HepG2 (cell line): ENCODE measurements around the gene RACGAP1. TPM values are rescaled to one million over a fixed set of nuclear protein-coding genes. Genes with fewer than 3 reads are reported as not detected.

ENCODE experiments used
- ETV6 ChIP-seq: sonication (generic); formaldehyde crosslinking; conservative IDR thresholded peaks from 2 replicates; pipeline ENCODE4 v1.4.0; 2020; ENCODE audit warnings: missing genetic modification reagents
- FOSL1 ChIP-seq: sonication (generic); formaldehyde crosslinking; IDR thresholded peaks from 2 replicates; pipeline ENCODE4 v1.9.0; 2021; ENCODE audit warnings: missing genetic modification reagents, borderline replicate concordance
- GZF1 ChIP-seq: sonication (generic); formaldehyde crosslinking; IDR thresholded peaks from 2 replicates; pipeline ENCODE4 v1.5.1; 2020; ENCODE audit warnings: mild to moderate bottlenecking, missing genetic modification reagents
- HDAC2 ChIP-seq: sonication (generic); formaldehyde crosslinking; IDR thresholded peaks from 2 replicates; pipeline ENCODE4 v1.4.0; 2020; ENCODE audit warnings: missing genetic modification reagents
- ISX ChIP-seq: sonication (generic); formaldehyde crosslinking; conservative IDR thresholded peaks from 2 replicates; pipeline ENCODE4 v1.5.0; 2020; ENCODE audit warnings: missing genetic modification reagents
- JARID2 ChIP-seq: sonication (generic); formaldehyde crosslinking; IDR thresholded peaks from 2 replicates; pipeline ENCODE4 v1.8.1; 2023; ENCODE audit warnings: missing genetic modification reagents, inconsistent platforms; ENCODE audit not compliant: insufficient replicate concordance
- KAT8 ChIP-seq: IDR thresholded peaks from 2 replicates; pipeline ENCODE4 v1.6.1; 2016; ENCODE audit warnings: missing genetic modification reagents, missing compliant biosample characterization
- KLF12 ChIP-seq: sonication (generic); formaldehyde crosslinking; IDR thresholded peaks from 2 replicates; pipeline ENCODE4 v1.4.0; 2020; ENCODE audit warnings: missing genetic modification reagents, borderline replicate concordance
- KMT2B ChIP-seq: IDR thresholded peaks from 2 replicates; pipeline ENCODE4 v1.6.1; 2016; ENCODE audit warnings: missing genetic modification reagents, missing compliant biosample characterization
- RCOR2 ChIP-seq: IDR thresholded peaks from 2 replicates; pipeline ENCODE4 v1.6.1; 2016; ENCODE audit warnings: missing biosample characterization, missing genetic modification reagents
- REL ChIP-seq: sonication (generic); formaldehyde crosslinking; conservative IDR thresholded peaks from 2 replicates; pipeline ENCODE4 v1.8.0; 2022; ENCODE audit warnings: mild to moderate bottlenecking, missing genetic modification reagents, moderate library complexity
- SPEN ChIP-seq: sonication (generic); formaldehyde crosslinking; IDR thresholded peaks from 2 replicates; pipeline ENCODE4 v1.5.1; 2020; ENCODE audit warnings: low read depth, mild to moderate bottlenecking, missing genetic modification reagents
- SRY ChIP-seq: sonication (generic); formaldehyde crosslinking; IDR thresholded peaks from 2 replicates; pipeline ENCODE4 v1.8.0; 2022; ENCODE audit warnings: mild to moderate bottlenecking, missing genetic modification reagents
- STAT6 ChIP-seq: sonication (generic); formaldehyde crosslinking; IDR thresholded peaks from 2 replicates; pipeline ENCODE4 v1.4.0; 2020; ENCODE audit warnings: missing genetic modification reagents, mild to moderate bottlenecking, borderline replicate concordance
- ZMYM3 ChIP-seq: sonication (generic); formaldehyde crosslinking; IDR thresholded peaks from 2 replicates; pipeline ENCODE4 v1.5.1; 2020; ENCODE audit warnings: mild to moderate bottlenecking, missing genetic modification reagents
- ZNF235 ChIP-seq: sonication (generic); formaldehyde crosslinking; IDR thresholded peaks from 2 replicates; pipeline ENCODE4 v1.8.1; 2023; ENCODE audit warnings: mild to moderate bottlenecking, missing genetic modification reagents, borderline replicate concordance
- polyA plus RNA-seq, 8 experiments: library from polyadenylated mRNA; depleted of rRNA in 3 of 8; stranded (reverse) in 7 of 8; unstranded in 1 of 8; fragments of >200 nt; fragmentation: Illumina TruSeq in 4 of 8; extraction: Trizol in 4 of 8; gene quantifications; 2 replicates each; pipeline versions ENCODE4 v1.2.1 to v1.2.3, GENCODE V29; 2011 to 2016; ENCODE audit warnings: low read depth in 4 of 8, missing spikeins in 1 of 8, mixed read lengths in 1 of 8; ENCODE audit not compliant: insufficient read depth in 1 of 8
- total RNA-seq, 5 experiments: library from RNA; depleted of rRNA; stranded (reverse); fragments of >200 nt; fragmentation: Illumina TruSeq; extraction: Trizol; gene quantifications; 2 replicates each; pipeline ENCODE4 v1.2.3, GENCODE V29; 2016; ENCODE audit warnings: low read depth in 1 of 5
- TF ChIP-seq, protein P1 (sequence below): sonication (generic); formaldehyde crosslinking; IDR thresholded peaks from 2 replicates; pipeline ENCODE4 v1.5.1; 2020; ENCODE audit warnings: missing genetic modification reagents, mild to moderate bottlenecking, borderline replicate concordance
- TF ChIP-seq, protein P2 (sequence below): sonication (generic); formaldehyde crosslinking; IDR thresholded peaks from 2 replicates; pipeline ENCODE4 v1.5.0; 2020; ENCODE audit warnings: mild to moderate bottlenecking, low read depth, missing genetic modification reagents, borderline replicate concordance
- TF ChIP-seq, protein P3 (sequence below): sonication (generic); formaldehyde crosslinking; IDR thresholded peaks from 2 replicates; pipeline ENCODE4 v1.4.0; 2020; ENCODE audit warnings: missing genetic modification reagents, low read depth, mild to moderate bottlenecking, borderline replicate concordance
- TF ChIP-seq, protein P4 (sequence below): IDR thresholded peaks from 2 replicates; pipeline ENCODE4 v1.6.1; 2016; ENCODE audit warnings: missing biosample characterization, missing genetic modification reagents, low read depth
- TF ChIP-seq, protein P5 (sequence below): sonication (generic); formaldehyde crosslinking; IDR thresholded peaks from 2 replicates; pipeline ENCODE4 v1.4.0; 2020; ENCODE audit warnings: missing genetic modification reagents

Gene RACGAP1
- total and polyA plus RNA-seq, 2 of the 13 experiments (the other 11 are each of a cell fraction or from before 2014, with no cell fraction given) = 16.7 to 57.9 TPM

- TF ChIP-seq SRY (CRISPR knock-in tag) (no peak), KMT2B (CRISPR knock-in tag) (no peak), ETV6 (no peak), HDAC2 (CRISPR knock-in tag) (no peak), RCOR2 (CRISPR knock-in tag) (no peak), ZMYM3 (CRISPR knock-in tag) (no peak), REL (CRISPR knock-in tag) (no peak), FOSL1 (CRISPR knock-in tag) (no peak), KLF12 (CRISPR knock-in tag) (no peak), KAT8 (CRISPR knock-in tag) (peak; percentile 49; the same call in 1 of the 2 replicates), ZNF235 (CRISPR knock-in tag) (no peak), SPEN (CRISPR knock-in tag) (no peak), STAT6 (CRISPR knock-in tag) (no peak), ISX (no peak), JARID2 (no peak), GZF1 (CRISPR knock-in tag) (no peak)
- TF ChIP-seq, protein P1, sequence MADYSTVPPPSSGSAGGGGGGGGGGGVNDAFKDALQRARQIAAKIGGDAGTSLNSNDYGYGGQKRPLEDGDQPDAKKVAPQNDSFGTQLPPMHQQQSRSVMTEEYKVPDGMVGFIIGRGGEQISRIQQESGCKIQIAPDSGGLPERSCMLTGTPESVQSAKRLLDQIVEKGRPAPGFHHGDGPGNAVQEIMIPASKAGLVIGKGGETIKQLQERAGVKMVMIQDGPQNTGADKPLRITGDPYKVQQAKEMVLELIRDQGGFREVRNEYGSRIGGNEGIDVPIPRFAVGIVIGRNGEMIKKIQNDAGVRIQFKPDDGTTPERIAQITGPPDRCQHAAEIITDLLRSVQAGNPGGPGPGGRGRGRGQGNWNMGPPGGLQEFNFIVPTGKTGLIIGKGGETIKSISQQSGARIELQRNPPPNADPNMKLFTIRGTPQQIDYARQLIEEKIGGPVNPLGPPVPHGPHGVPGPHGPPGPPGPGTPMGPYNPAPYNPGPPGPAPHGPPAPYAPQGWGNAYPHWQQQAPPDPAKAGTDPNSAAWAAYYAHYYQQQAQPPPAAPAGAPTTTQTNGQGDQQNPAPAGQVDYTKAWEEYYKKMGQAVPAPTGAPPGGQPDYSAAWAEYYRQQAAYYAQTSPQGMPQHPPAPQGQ (CRISPR knock-in tag) = no peak
- TF ChIP-seq, protein P2, sequence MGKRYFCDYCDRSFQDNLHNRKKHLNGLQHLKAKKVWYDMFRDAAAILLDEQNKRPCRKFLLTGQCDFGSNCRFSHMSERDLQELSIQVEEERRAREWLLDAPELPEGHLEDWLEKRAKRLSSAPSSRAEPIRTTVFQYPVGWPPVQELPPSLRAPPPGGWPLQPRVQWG (CRISPR knock-in tag) = no peak
- TF ChIP-seq, protein P3, sequence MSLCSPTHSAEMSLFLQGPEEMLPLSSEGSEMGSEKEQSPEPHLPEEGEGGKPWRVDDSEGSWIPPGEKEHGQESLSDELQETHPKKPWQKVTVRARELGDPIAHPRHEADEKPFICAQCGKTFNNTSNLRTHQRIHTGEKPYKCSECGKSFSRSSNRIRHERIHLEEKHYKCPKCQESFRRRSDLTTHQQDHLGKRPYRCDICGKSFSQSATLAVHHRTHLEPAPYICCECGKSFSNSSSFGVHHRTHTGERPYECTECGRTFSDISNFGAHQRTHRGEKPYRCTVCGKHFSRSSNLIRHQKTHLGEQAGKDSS (CRISPR knock-in tag) = no peak
- TF ChIP-seq, protein P4, sequence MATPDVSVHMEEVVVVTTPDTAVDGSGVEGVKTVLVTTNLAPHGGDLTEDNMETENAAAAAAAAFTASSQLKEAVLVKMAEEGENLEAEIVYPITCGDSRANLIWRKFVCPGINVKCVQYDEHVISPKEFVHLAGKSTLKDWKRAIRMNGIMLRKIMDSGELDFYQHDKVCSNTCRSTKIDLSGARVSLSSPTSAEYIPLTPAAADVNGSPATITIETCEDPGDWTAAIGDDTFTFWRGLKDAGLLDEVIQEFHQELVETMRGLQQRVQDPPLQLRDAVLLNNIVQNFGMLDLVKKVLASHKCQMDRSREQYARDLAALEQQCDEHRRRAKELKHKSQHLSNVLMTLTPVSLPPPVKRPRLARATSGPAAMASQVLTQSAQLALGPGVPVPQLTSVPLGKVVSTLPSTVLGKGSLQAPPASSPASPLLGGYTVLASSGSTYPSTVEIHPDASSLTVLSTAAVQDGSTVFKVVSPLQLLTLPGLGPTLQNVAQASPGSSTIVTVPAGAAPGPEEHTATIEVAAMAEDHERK (CRISPR knock-in tag) = no peak
- TF ChIP-seq, protein P5, sequence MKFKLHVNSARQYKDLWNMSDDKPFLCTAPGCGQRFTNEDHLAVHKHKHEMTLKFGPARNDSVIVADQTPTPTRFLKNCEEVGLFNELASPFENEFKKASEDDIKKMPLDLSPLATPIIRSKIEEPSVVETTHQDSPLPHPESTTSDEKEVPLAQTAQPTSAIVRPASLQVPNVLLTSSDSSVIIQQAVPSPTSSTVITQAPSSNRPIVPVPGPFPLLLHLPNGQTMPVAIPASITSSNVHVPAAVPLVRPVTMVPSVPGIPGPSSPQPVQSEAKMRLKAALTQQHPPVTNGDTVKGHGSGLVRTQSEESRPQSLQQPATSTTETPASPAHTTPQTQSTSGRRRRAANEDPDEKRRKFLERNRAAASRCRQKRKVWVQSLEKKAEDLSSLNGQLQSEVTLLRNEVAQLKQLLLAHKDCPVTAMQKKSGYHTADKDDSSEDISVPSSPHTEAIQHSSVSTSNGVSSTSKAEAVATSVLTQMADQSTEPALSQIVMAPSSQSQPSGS = no peak
These were observed 14.0 kb upstream of the RACGAP1 start (continued) for GRCh38 chr12:50039151-50039835.
